Measurements from ENCODE around the gene PLEKHA6.

PLEKHA6 gene

DNA sequence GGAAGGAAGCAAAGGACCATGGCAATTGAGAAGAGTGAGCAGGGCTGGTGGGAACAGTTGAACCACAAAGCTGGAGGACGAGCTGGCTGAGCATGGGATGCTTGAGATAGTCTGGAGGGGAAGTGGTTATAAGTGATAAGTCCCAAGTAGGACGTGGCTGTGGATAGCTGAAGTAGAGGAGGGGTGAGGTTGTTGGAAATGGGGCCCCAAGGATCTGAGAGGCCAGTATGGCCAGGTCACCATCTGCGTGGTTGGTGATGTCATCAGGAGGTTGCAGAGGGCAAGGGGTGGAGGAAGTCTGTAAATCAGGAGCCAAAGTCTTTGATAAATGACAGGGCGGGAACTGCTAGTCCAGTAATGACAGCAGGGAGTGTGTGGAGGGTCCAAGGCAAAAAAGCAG, 182.6 kb downstream of the PLEKHA6 start:
- no peaks in the 10 kb centered on the region for H3K4me1 ChIP-seq (ENCODE audit: control insufficient read depth, insufficient read depth, low read length)
- no peak for DNase-seq (ENCODE audit: low read depth, low spot score)
- no CpG with 5 or more reads among the region's 4 CpGs for WGBS (ENCODE audit: insufficient coverage, insufficient read length)

GRCh38 chr1:204176049-204176448, 183.7 kb downstream of the PLEKHA6 start:
- no peaks in the 10 kb centered on the region for H3K4me1 ChIP-seq (ENCODE audit: control insufficient read depth, insufficient read depth, low read length)
- H3K36me3 ChIP-seq (ENCODE audit: control insufficient read depth, insufficient read depth, low read length), result no peaks in the 10 kb centered on the region
- no peak overlapping the region for H3K4me3 ChIP-seq (ENCODE audit: low read length)
- no peak overlapping the region for H3K27ac ChIP-seq (ENCODE audit: low read length)
- no peaks in the 10 kb centered on the region; the same call in 1 of the 2 replicates for H3K9me3 ChIP-seq (ENCODE audit: control insufficient read depth, insufficient read depth, low read length)
- no CpG with 5 or more reads among the region's 5 CpGs for WGBS (ENCODE audit: insufficient coverage, insufficient read length)
- DNase-seq (ENCODE audit: low read depth, low spot score), result no peak
- H3K27me3 ChIP-seq (ENCODE audit: control insufficient read depth, insufficient read depth, low read length), result no peaks in the 10 kb centered on the region

More for the DNA sequence above, 182.6 kb downstream of the PLEKHA6 start:
- no peak overlapping the region for H3K27ac ChIP-seq (ENCODE audit: low read length)
- H3K36me3 ChIP-seq (ENCODE audit: control insufficient read depth, insufficient read depth, low read length), result no peaks in the 10 kb centered on the region
- H3K9me3 ChIP-seq (ENCODE audit: control insufficient read depth, insufficient read depth, low read length), result no peaks in the 10 kb centered on the region
- no peaks in the 10 kb centered on the region for H3K27me3 ChIP-seq (ENCODE audit: control insufficient read depth, insufficient read depth, low read length)
- no peak overlapping the region for H3K4me3 ChIP-seq (ENCODE audit: low read length)

DNA sequence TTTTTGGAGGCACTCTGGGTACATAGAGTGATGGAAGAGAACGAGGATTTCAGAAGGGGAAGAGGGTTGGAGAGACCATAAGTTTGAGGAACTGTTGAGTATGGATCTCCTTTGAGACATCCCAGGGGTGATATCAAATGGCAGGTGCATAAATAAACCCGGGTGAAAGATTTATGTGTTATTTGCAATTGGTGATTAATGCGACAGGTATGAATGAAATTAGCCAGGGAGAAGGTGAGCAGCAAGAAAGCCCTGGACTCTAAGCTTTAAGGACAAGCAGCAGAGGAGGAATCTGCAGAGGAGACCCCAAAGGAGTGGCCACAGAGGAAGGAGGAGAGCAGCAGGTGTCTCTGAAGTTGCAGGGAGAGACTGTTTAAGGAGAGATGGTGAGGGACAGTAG, 184.8 kb downstream of the PLEKHA6 start:
- Histone ChIP-seq H3K36me3 (ENCODE audit: control insufficient read depth, insufficient read depth, low read length) (no peaks in the 10 kb centered on the region), H3K27ac (ENCODE audit: low read length) (no peak overlapping the region), H3K27me3 (ENCODE audit: control insufficient read depth, insufficient read depth, low read length) (no peaks in the 10 kb centered on the region), H3K9me3 (ENCODE audit: control insufficient read depth, insufficient read depth, low read length) (no peaks in the 10 kb centered on the region; the same call in 1 of the 2 replicates), H3K4me1 (ENCODE audit: control insufficient read depth, insufficient read depth, low read length) (no peaks in the 10 kb centered on the region), H3K4me3 (ENCODE audit: low read length) (no peak overlapping the region)
- WGBS (ENCODE audit: insufficient coverage, insufficient read length), result 100% methylated on average over 1 of the region's 3 CpGs
- DNase-seq (ENCODE audit: low read depth, low spot score), result no peak

DNA sequence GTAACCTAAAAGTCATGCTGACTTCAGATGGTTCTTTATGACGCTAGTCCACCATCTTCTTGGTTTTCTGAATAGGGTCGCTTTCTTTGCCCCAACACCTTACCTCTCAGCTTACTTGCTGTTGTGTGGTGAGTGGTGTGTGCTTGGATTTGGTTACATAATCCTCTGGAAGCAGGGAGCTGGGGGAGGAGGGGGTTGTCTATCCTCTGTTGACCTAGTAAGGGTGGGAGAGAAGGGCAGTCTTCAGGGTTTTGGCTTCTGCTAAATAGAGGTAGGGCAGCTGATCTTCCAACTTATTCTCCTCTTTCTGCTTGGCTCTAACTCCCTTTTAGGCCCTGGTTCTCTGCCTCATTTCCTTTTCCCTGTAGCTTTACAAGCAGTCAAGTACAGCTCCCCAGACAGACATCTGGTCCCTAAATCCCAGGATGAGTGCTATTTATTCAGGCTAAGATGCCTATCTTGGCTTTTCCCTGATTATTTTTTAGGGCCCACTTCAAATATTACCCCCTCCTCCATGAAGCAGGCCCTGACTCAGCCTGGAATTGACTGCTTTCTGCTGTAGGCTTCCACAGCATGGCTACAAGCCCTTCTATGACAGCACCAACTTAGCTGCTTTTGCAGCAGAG, 187.2 kb downstream of the PLEKHA6 start:
- no CpG with 5 or more reads among the region's 2 CpGs for WGBS (ENCODE audit: insufficient coverage, insufficient read length)
- Histone ChIP-seq H3K4me1 (ENCODE audit: control insufficient read depth, insufficient read depth, low read length) (no peaks in the 10 kb centered on the region), H3K9me3 (ENCODE audit: control insufficient read depth, insufficient read depth, low read length) (no peaks in the 10 kb centered on the region; the same call in 1 of the 2 replicates), H3K4me3 (ENCODE audit: low read length) (no peak overlapping the region), H3K27me3 (ENCODE audit: control insufficient read depth, insufficient read depth, low read length) (no peaks in the 10 kb centered on the region), H3K36me3 (ENCODE audit: control insufficient read depth, insufficient read depth, low read length) (no peaks in the 10 kb centered on the region), H3K27ac (ENCODE audit: low read length) (no peak overlapping the region)
- no peak for DNase-seq (ENCODE audit: low read depth, low spot score)

GRCh38 chr1:204171751-204172178, 188.0 kb downstream of the PLEKHA6 start:
- Histone ChIP-seq H3K4me1 (ENCODE audit: control insufficient read depth, insufficient read depth, low read length) (no peaks in the 10 kb centered on the region), H3K27me3 (ENCODE audit: control insufficient read depth, insufficient read depth, low read length) (no peaks in the 10 kb centered on the region), H3K36me3 (ENCODE audit: control insufficient read depth, insufficient read depth, low read length) (no peaks in the 10 kb centered on the region), H3K4me3 (ENCODE audit: low read length) (no peak overlapping the region), H3K9me3 (ENCODE audit: control insufficient read depth, insufficient read depth, low read length) (no peaks in the 10 kb centered on the region; the same call in 1 of the 2 replicates), H3K27ac (ENCODE audit: low read length) (no peak overlapping the region)
- no CpG with 5 or more reads among the region's 4 CpGs for WGBS (ENCODE audit: insufficient coverage, insufficient read length)
- DNase-seq (ENCODE audit: low read depth, low spot score), result no peak

GRCh38 chr1:204170494-204171155, 189.1 kb downstream of the PLEKHA6 start:
- H3K4me1 ChIP-seq (ENCODE audit: control insufficient read depth, insufficient read depth, low read length), result no peaks in the 10 kb centered on the region
- no peak overlapping the region for H3K27ac ChIP-seq (ENCODE audit: low read length)
- no peaks in the 10 kb centered on the region for H3K36me3 ChIP-seq (ENCODE audit: control insufficient read depth, insufficient read depth, low read length)
- H3K4me3 ChIP-seq (ENCODE audit: low read length), result no peak overlapping the region
- WGBS (ENCODE audit: insufficient coverage, insufficient read length), result no CpG with 5 or more reads among the region's 3 CpGs
- no peaks in the 10 kb centered on the region for H3K27me3 ChIP-seq (ENCODE audit: control insufficient read depth, insufficient read depth, low read length)
- H3K9me3 ChIP-seq (ENCODE audit: control insufficient read depth, insufficient read depth, low read length), result no peaks in the 10 kb centered on the region; the same call in 1 of the 2 replicates
- no peak for DNase-seq (ENCODE audit: low read depth, low spot score)

DNA sequence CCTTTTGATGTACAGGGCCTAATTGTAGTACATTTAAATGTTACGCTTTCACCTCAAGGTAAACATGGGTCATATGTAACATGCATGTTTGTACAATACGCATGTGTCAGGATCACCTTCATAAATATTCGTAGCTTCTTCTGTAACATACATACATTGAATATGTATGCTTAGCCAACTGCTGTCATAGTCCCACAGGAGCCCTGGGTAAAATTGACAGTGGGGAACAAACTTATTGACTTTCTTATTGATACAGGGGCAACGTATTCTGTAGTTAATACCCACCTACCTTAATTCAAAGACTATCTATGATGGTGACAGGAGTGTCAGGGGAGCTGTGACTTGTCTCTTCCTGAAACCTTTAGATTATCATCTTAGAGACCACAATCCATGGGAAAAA, 189.9 kb downstream of the PLEKHA6 start:
- WGBS (ENCODE audit: insufficient coverage, insufficient read length), result no CpG with 5 or more reads among the region's 4 CpGs
- no peaks in the 10 kb centered on the region for H3K36me3 ChIP-seq (ENCODE audit: control insufficient read depth, insufficient read depth, low read length)
- DNase-seq (ENCODE audit: low read depth, low spot score), result no peak

More for the DNA sequence above, 189.9 kb downstream of the PLEKHA6 start:
- Histone ChIP-seq H3K9me3 (ENCODE audit: control insufficient read depth, insufficient read depth, low read length) (no peaks in the 10 kb centered on the region; the same call in 1 of the 2 replicates), H3K27me3 (ENCODE audit: control insufficient read depth, insufficient read depth, low read length) (no peaks in the 10 kb centered on the region), H3K4me1 (ENCODE audit: control insufficient read depth, insufficient read depth, low read length) (no peaks in the 10 kb centered on the region), H3K27ac (ENCODE audit: low read length) (no peak overlapping the region), H3K4me3 (ENCODE audit: low read length) (no peak overlapping the region)

Data from iPS DF 6.9 (cell line).